Tibial artery (tissue), 4 donors: Measurements from ENCODE around the gene CMSS1.

ENCODE experiments used
- DNase-seq, 2 donors: peaks; one replicate each; pipeline ENCODE4 v3.0.0-alpha.2; 2019
- H3K27ac ChIP-seq, 2 donors: fragments of 200-600 bp; sonication (generic) in 1 of 2; 1 replicate in 1 of 2; 2 replicates in 1 of 2; pipeline ENCODE4 v1.5.1; 2018 to 2019; ENCODE audit warnings: mild to moderate bottlenecking in 1 of 2
- H3K27me3 ChIP-seq, 2 donors: fragments of 200-600 bp; sonication (generic) in 1 of 2; one replicate each; pipeline versions ENCODE4 v1.5.1 to v1.6.0; 2016 to 2019
- H3K36me3 ChIP-seq, 3 donors: fragments of 200-600 bp; sonication (generic) in 2 of 3; one replicate each; pipeline ENCODE4 v1.5.1; 2016 to 2019; ENCODE audit warnings: mild to moderate bottlenecking in 2 of 3
- H3K4me1 ChIP-seq, 4 donors: fragments of 200-600 bp; sonication (generic) in 2 of 4; 1 replicate in 3 of 4; 2 replicates in 1 of 4; pipeline ENCODE4 v1.5.1; 2016 to 2019
- H3K4me3 ChIP-seq, 2 donors: fragments of 200-600 bp; sonication (generic) in 1 of 2; 1 replicate in 1 of 2; 2 replicates in 1 of 2; pipeline ENCODE4 v1.5.1; 2018 to 2019; ENCODE audit warnings: mild to moderate bottlenecking in 2 of 2
- H3K9me3 ChIP-seq, 3 donors: fragments of 200-600 bp; sonication (generic) in 1 of 3; one replicate each; pipeline ENCODE4 v1.5.1; 2016 to 2019
- CTCF ChIP-seq, 2 experiments: fragments of 200-600 bp in 1 of 2; fragments of 450-650 bp in 1 of 2; IDR thresholded peaks; one replicate each; pipeline ENCODE4 v1.5.1; 2017 to 2019; ENCODE audit warnings: antibody characterized with exemption in 2 of 2, mild to moderate bottlenecking in 1 of 2, moderate library complexity in 1 of 2
- intact Hi-C: fragments of 100-400 bp; cut with DNase I; formaldehyde crosslinking; loops from one replicate; pipeline ENCODE4 v1.15.0; 2023; ENCODE audit warnings: low total_unique reads

CMSS1 gene

GRCh38 chr3:99925584-99926230, 108.0 kb downstream of the CMSS1 start:
- H3K27ac ChIP-seq, result peak overlapping the region; percentile 72 to 75
- no peak overlapping the region for H3K4me3 ChIP-seq
- H3K9me3 ChIP-seq, result no peaks in the 10 kb centered on the region
- TF ChIP-seq CTCF (IDR thresholded peaks at IDR 0.05), result no peak
- no peaks in the 10 kb centered on the region for H3K27me3 ChIP-seq
- DNase-seq, result peak; percentile 39 to 76
- H3K36me3 ChIP-seq, result no peaks in the 10 kb centered on the region
- intact Hi-C loops, result loop anchor here (2.0 kb wide), 1 partner anchor 53 kb away; no protein-coding TSS in a partner anchor
- peaks cover 0 to 78% (median 33%) of the 10 kb centered on the region in 4 donors for H3K4me1 ChIP-seq

GRCh38 chr3:99927671-99928457, 110.2 kb downstream of the CMSS1 start:
- Histone ChIP-seq H3K9me3 (no peaks in the 10 kb centered on the region), H3K4me3 (no peak overlapping the region), H3K27ac (peak overlapping the region; percentile 65 to 72), H3K4me1 (peaks cover 0 to 77% (median 27%) of the 10 kb centered on the region in 4 donors), H3K27me3 (no peaks in the 10 kb centered on the region), H3K36me3 (no peaks in the 10 kb centered on the region)
- no peak for TF ChIP-seq CTCF (IDR thresholded peaks at IDR 0.05)
- intact Hi-C loops, result loop anchor here (2.0 kb wide), 1 partner anchor 55 kb away; no protein-coding TSS in a partner anchor
- no peak for DNase-seq

- Histone ChIP-seq H3K36me3 (no peaks in the 10 kb centered on the region), H3K4me3 (no peak overlapping the region), H3K4me1 (peaks cover 0 to 69% (median 26%) of the 10 kb centered on the region in 4 donors), H3K27me3 (no peaks in the 10 kb centered on the region), H3K9me3 (no peaks in the 10 kb centered on the region), H3K27ac (peak overlapping the region; percentile 65 to 72)
- intact Hi-C loops, result no loop called here
- no peak for TF ChIP-seq CTCF (IDR thresholded peaks at IDR 0.05)
- no peak for DNase-seq
Measured at GRCh38 chr3:99928771-99929744, 111.4 kb downstream of the CMSS1 start.

- Histone ChIP-seq H3K27me3 (no peaks in the 10 kb centered on the region), H3K27ac (peak overlapping the region; percentile 65 to 72), H3K9me3 (no peaks in the 10 kb centered on the region), H3K4me3 (no peak overlapping the region), H3K4me1 (peaks cover 0 to 73% (median 29%) of the 10 kb centered on the region in 4 donors), H3K36me3 (no peaks in the 10 kb centered on the region)
- DNase-seq, result peak in 1 of 2 donors; percentile 47
- intact Hi-C loops, result no loop called here
- no peak for TF ChIP-seq CTCF (IDR thresholded peaks at IDR 0.05)
Measured at GRCh38 chr3:99929745-99930139, 112.1 kb downstream of the CMSS1 start.

GRCh38 chr3:99931059-99931458, 113.4 kb downstream of the CMSS1 start:
- peak overlapping the region; percentile 65 to 72 for H3K27ac ChIP-seq
- intact Hi-C loops, result no loop called here
- no peaks in the 10 kb centered on the region for H3K27me3 ChIP-seq

More at GRCh38 chr3:99931059-99931458, 113.4 kb downstream of the CMSS1 start:
- H3K4me3 ChIP-seq, result no peak overlapping the region
- no peaks in the 10 kb centered on the region for H3K36me3 ChIP-seq
- TF ChIP-seq CTCF (IDR thresholded peaks at IDR 0.05), result no peak
- no peak for DNase-seq
- peaks cover 0 to 75% (median 31%) of the 10 kb centered on the region in 4 donors for H3K4me1 ChIP-seq
- no peaks in the 10 kb centered on the region for H3K9me3 ChIP-seq
